Naive thymus-derived CD4-positive, alpha-beta T cell (primary cell): ENCODE data around the gene WIPF2. TPM values are rescaled to one million over a fixed set of nuclear protein-coding genes. Genes with fewer than 3 reads are reported as not detected.

Experiments used
- ATAC-seq: fragments of 150-1000 bp; cut with Tn5 transposase; 2 replicates; pipeline ENCODE4 v1.10.0; 2021; ENCODE audit warnings: mild to moderate bottlenecking, moderate library complexity
- CTCF ChIA-PET: fragments of 350-600 bp; sonication (Branson Sonifier 250); formaldehyde crosslinking; loops from one replicate; lab custom pipeline; 2021; ENCODE audit warnings: antibody characterized with exemption; lab: Charles Lee
- POLR2A ChIA-PET: fragments of 350-600 bp; sonication (Branson Sonifier 250); formaldehyde crosslinking; loops from one replicate; lab custom pipeline; 2021; ENCODE audit warnings: antibody characterized with exemption, inconsistent platforms; lab: Charles Lee
- DNase-seq, 9 donors: peaks; one replicate each; pipeline versions ENCODE4 v3.0.0 to v3.0.0-alpha.2; 2020 to 2022; ENCODE audit warnings: mixed read lengths in 1 of 9
- H3K27ac ChIP-seq: one replicate; pipeline ENCODE4 v1.7.0; 2013; ENCODE audit warnings: mild to moderate bottlenecking, low read depth, low read length, moderate library complexity
- H3K27me3 ChIP-seq, 2 donors: one replicate each; pipeline ENCODE4 v1.7.0; 2013; ENCODE audit warnings: low read length in 2 of 2, mild to moderate bottlenecking in 2 of 2, moderate library complexity in 2 of 2; ENCODE audit not compliant: control insufficient read depth in 2 of 2, insufficient read depth in 2 of 2
- H3K36me3 ChIP-seq, 3 experiments: 1 replicate in 2 of 3; 2 replicates in 1 of 3; pipeline ENCODE4 v1.7.0; 2013; ENCODE audit warnings: low read length in 3 of 3, mild to moderate bottlenecking in 3 of 3, moderate library complexity in 1 of 3; ENCODE audit not compliant: insufficient read depth in 3 of 3, control insufficient read depth in 2 of 3
- H3K4me1 ChIP-seq, 2 donors: one replicate each; pipeline ENCODE4 v1.7.0; 2013; ENCODE audit warnings: low read length in 2 of 2, mild to moderate bottlenecking in 2 of 2, moderate library complexity in 1 of 2; ENCODE audit not compliant: control insufficient read depth in 2 of 2, insufficient read depth in 2 of 2
- H3K4me3 ChIP-seq: 2 replicates; pipeline ENCODE4 v1.7.0; 2013; ENCODE audit warnings: mild to moderate bottlenecking, low read length
- H3K9me3 ChIP-seq, 3 experiments: 1 replicate in 2 of 3; 2 replicates in 1 of 3; pipeline ENCODE4 v1.7.0; 2013; ENCODE audit warnings: low read length in 3 of 3; ENCODE audit not compliant: control insufficient read depth in 2 of 3
- H3K27ac Mint-ChIP-seq, 9 donors: one replicate each; pipeline ENCODE4 v1.8.0; 2020 to 2022; ENCODE audit warnings: mixed read lengths in 9 of 9, mild to moderate bottlenecking in 8 of 9, moderate library complexity in 5 of 9, inconsistent platforms in 2 of 9
- H3K27me3 Mint-ChIP-seq, 5 donors: one replicate each; pipeline ENCODE4 v1.8.0; 2021 to 2022; ENCODE audit warnings: mixed read lengths in 5 of 5, mild to moderate bottlenecking in 1 of 5
- H3K36me3 Mint-ChIP-seq, 5 donors: one replicate each; pipeline ENCODE4 v1.8.0; 2020 to 2022; ENCODE audit warnings: mixed read lengths in 5 of 5, mild to moderate bottlenecking in 3 of 5, inconsistent platforms in 1 of 5
- H3K4me1 Mint-ChIP-seq, 7 donors: one replicate each; pipeline ENCODE4 v1.8.0; 2020 to 2022; ENCODE audit warnings: mixed read lengths in 7 of 7, mild to moderate bottlenecking in 3 of 7, inconsistent platforms in 1 of 7
- H3K4me3 Mint-ChIP-seq, 10 donors: one replicate each; pipeline ENCODE4 v1.8.0; 2020 to 2022; ENCODE audit warnings: mild to moderate bottlenecking in 10 of 10, mixed read lengths in 10 of 10, moderate library complexity in 6 of 10, inconsistent platforms in 2 of 10
- H3K9me3 Mint-ChIP-seq, 11 donors: one replicate each; pipeline ENCODE4 v1.8.0; 2020 to 2022; ENCODE audit warnings: mixed read lengths in 11 of 11, mild to moderate bottlenecking in 4 of 11, inconsistent platforms in 1 of 11, moderate library complexity in 1 of 11
- intact Hi-C, 2 donors: fragments of 100-400 bp; cut with micrococcal nuclease; formaldehyde crosslinking; loops; one replicate each; pipeline ENCODE4 v1.15.1; 2023
- polyA plus RNA-seq, 2 donors: library from polyadenylated mRNA; unstranded; fragments of 300-500 nt; fragmentation: Illumina TruSeq; gene quantifications; one replicate each; pipeline ENCODE4 v1.2.3, GENCODE V29; 2021
- total RNA-seq, 6 experiments: library from RNA in 5 of 6; stranded (reverse) in 5 of 6; gene quantifications; 1 replicate in 5 of 6; 2 replicates in 1 of 6; pipeline ENCODE4 v1.2.3 and lab custom pipeline; 2021 to 2026

WIPF2 gene
- total and polyA plus RNA-seq, 7 experiments from 2014 or later = 5.0 to 31.8 (median 25.2) TPM

GRCh38 chr17:40315678-40316570, 96.8 kb downstream of the WIPF2 start:
- Histone ChIP-seq H3K27me3 (no peaks in the 10 kb centered on the region), H3K27ac (no peak overlapping the region), H3K9me3 (no peaks in the 10 kb centered on the region), H3K4me3 (no peak overlapping the region), H3K36me3 (peaks cover 0 to 10% (median 0%) of the 10 kb centered on the region in 3 experiments), H3K4me1 (peaks cover 39 to 68% of the 10 kb centered on the region in 2 donors)
- H3K4me3 Mint-ChIP-seq = peak overlapping the region in 7 of 10 donors; percentile 42 to 64 (median 51)
- ChIA-PET POLR2A (interaction anchor here (0.5 to 34.9 kb wide), 4 partner anchors 0 to 238 kb away, joined by 3 to 742 read pairs (median 373); partner anchors contain the start of gene RARA), CTCF (interaction anchor here (0.8 to 12.4 kb wide), 6 partner anchors 8 to 38 kb away, joined by 3 to 87 read pairs (median 4); no protein-coding TSS in a partner anchor)
- DNase-seq (peak in 1 of 9 donors; percentile 6), ATAC-seq (no peak)
- H3K9me3 Mint-ChIP-seq = no peaks in the 10 kb centered on the region
- H3K27me3 Mint-ChIP-seq = no peaks in the 10 kb centered on the region
- peak overlapping the region in 8 of 9 donors; percentile 18 to 77 (median 67) for H3K27ac Mint-ChIP-seq
- H3K4me1 Mint-ChIP-seq = peaks cover 41 to 81% (median 57%) of the 10 kb centered on the region in 7 donors
- intact Hi-C loops = loop anchor here (5.0 kb wide), 2 partner anchors 101 to 194 kb away; partner anchors contain the start of genes MSL1 (in 1 of the 2) and TOP2A (in 1 of the 2)
- H3K36me3 Mint-ChIP-seq = peaks cover 0 to 14% (median 0%) of the 10 kb centered on the region in 5 donors

GRCh38 chr17:40316571-40317344, 97.7 kb downstream of the WIPF2 start:
- DNase-seq (no peak), ATAC-seq (no peak)
- POLR2A ChIA-PET = interaction anchor here (0.8 to 34.9 kb wide), 3 partner anchors 1 to 237 kb away, joined by 3 to 742 read pairs (median 742); partner anchors contain the start of gene RARA
- CTCF ChIA-PET = interaction anchor here (0.5 to 12.4 kb wide), 10 partner anchors 9 to 338 kb away, joined by 3 to 87 read pairs (median 5); no protein-coding TSS in a partner anchor
- peaks cover 0 to 18% (median 0%) of the 10 kb centered on the region in 5 donors for H3K36me3 Mint-ChIP-seq
- H3K36me3 ChIP-seq = peaks cover 0 to 10% (median 0%) of the 10 kb centered on the region in 3 experiments
- no peaks in the 10 kb centered on the region for H3K9me3 Mint-ChIP-seq
- peaks cover 45 to 68% of the 10 kb centered on the region in 2 donors for H3K4me1 ChIP-seq
- H3K27ac Mint-ChIP-seq = peak overlapping the region in 7 of 9 donors; percentile 18 to 98 (median 73)
- no peaks in the 10 kb centered on the region for H3K9me3 ChIP-seq
- H3K27me3 Mint-ChIP-seq = no peaks in the 10 kb centered on the region
- no peak overlapping the region for H3K27ac ChIP-seq
- no peaks in the 10 kb centered on the region for H3K27me3 ChIP-seq
- no peak overlapping the region for H3K4me3 ChIP-seq
- intact Hi-C loops = loop anchor here (1.0 to 5.0 kb wide), 3 partner anchors 8 to 194 kb away; partner anchors contain the start of genes MSL1 (in 1 of the 2) and TOP2A (in 1 of the 2)
- H3K4me3 Mint-ChIP-seq = peak overlapping the region in 9 of 10 donors; percentile 42 to 98 (median 97)
- peaks cover 37 to 81% (median 60%) of the 10 kb centered on the region in 7 donors for H3K4me1 Mint-ChIP-seq

GRCh38 chr17:40317345-40317873, 98.3 kb downstream of the WIPF2 start:
- H3K36me3 Mint-ChIP-seq = peaks cover 0 to 20% (median 0%) of the 10 kb centered on the region in 5 donors
- peak in 3 of 9 donors; percentile 13 to 42 (median 31) for DNase-seq
- ChIA-PET POLR2A (interaction anchor here (0.8 to 34.9 kb wide), 3 partner anchors 2 to 236 kb away, joined by 3 to 742 read pairs (median 742); partner anchors contain the start of gene RARA), CTCF (interaction anchor here (0.5 to 12.4 kb wide), 9 partner anchors 8 to 337 kb away, joined by 3 to 87 read pairs (median 6); no protein-coding TSS in a partner anchor)
- no peaks in the 10 kb centered on the region for H3K9me3 ChIP-seq
- peaks cover 0 to 10% (median 0%) of the 10 kb centered on the region in 3 experiments for H3K36me3 ChIP-seq
- peaks cover 31 to 82% (median 67%) of the 10 kb centered on the region in 7 donors for H3K4me1 Mint-ChIP-seq
- peaks cover 46 to 69% of the 10 kb centered on the region in 2 donors for H3K4me1 ChIP-seq
- ATAC-seq = no peak
- intact Hi-C loops = loop anchor here (1.0 to 5.0 kb wide), 3 partner anchors 9 to 195 kb away; partner anchors contain the start of genes MSL1 (in 1 of the 2) and TOP2A (in 1 of the 2)
- peak overlapping the region; percentile 96 for H3K27ac ChIP-seq
- H3K27me3 Mint-ChIP-seq = peaks cover 0 to under 1% (median 0%) of the 10 kb centered on the region in 5 donors
- peak overlapping the region; percentile 55 for H3K4me3 ChIP-seq
- peak overlapping the region; percentile 47 to 100 (median 95) for H3K27ac Mint-ChIP-seq
- H3K27me3 ChIP-seq = no peaks in the 10 kb centered on the region
- H3K9me3 Mint-ChIP-seq = peaks cover 0 to 1% (median 0%) of the 10 kb centered on the region in 11 donors
- peak overlapping the region; percentile 89 to 98 (median 97) for H3K4me3 Mint-ChIP-seq

GRCh38 chr17:40317880-40318829, 99.1 kb downstream of the WIPF2 start:
- peak overlapping the region; percentile 96 for H3K27ac ChIP-seq
- ATAC-seq (peak; percentile 76), DNase-seq (peak; percentile 81 to 91 (median 90))
- H3K4me1 ChIP-seq = peaks cover 49 to 68% of the 10 kb centered on the region in 2 donors
- CTCF ChIA-PET = interaction anchor here (0.9 to 12.4 kb wide), 7 partner anchors 9 to 35 kb away, joined by 3 to 87 read pairs (median 7); no protein-coding TSS in a partner anchor
- no peaks in the 10 kb centered on the region for H3K9me3 ChIP-seq
- POLR2A ChIA-PET = interaction anchor here (0.8 to 34.9 kb wide), 5 partner anchors 3 to 235 kb away, joined by 3 to 742 read pairs (median 5); partner anchors contain the start of gene RARA
- Mint-ChIP-seq H3K9me3 (peaks cover 0 to 9% (median 0%) of the 10 kb centered on the region in 11 donors), H3K27ac (peak overlapping the region; percentile 98 to 100 (median 99)), H3K4me1 (peaks cover 32 to 88% (median 74%) of the 10 kb centered on the region in 7 donors), H3K4me3 (peak overlapping the region; percentile 89 to 98 (median 97)), H3K27me3 (peaks cover 0 to 8% (median 0%) of the 10 kb centered on the region in 5 donors), H3K36me3 (peaks cover 0 to 20% (median 0%) of the 10 kb centered on the region in 5 donors)
- peaks cover 0 to 10% (median 0%) of the 10 kb centered on the region in 3 experiments for H3K36me3 ChIP-seq
- intact Hi-C loops = loop anchor here (1.0 to 5.0 kb wide), 10 partner anchors 8 to 219 kb away; partner anchors contain the start of genes CDC6 (in 2 of the 2), MSL1 (in 1 of the 2), RARA (in 1 of the 2) and TOP2A (in 1 of the 2)
- no peaks in the 10 kb centered on the region for H3K27me3 ChIP-seq
- peak overlapping the region; percentile 55 for H3K4me3 ChIP-seq
